AG20443 (cell line): Measurements from ENCODE around the gene CPNE4.
"Not testable (repeated sequence)": the region's sequence is repeated elsewhere in the genome, so short reads cannot be mapped to it uniquely, and the experiment has no call there.

Experiments used
- DNase-seq: peaks from one replicate; pipeline ENCODE4 v3.0.0; 2012; ENCODE audit warnings: low spot score, mixed read lengths

Gene CPNE4

GRCh38 chr3:131957980-131958379, 76.8 kb downstream of the CPNE4 start:
- no peak for DNase-seq

- no peak for DNase-seq
These were observed 77.3 kb downstream of the CPNE4 start for GRCh38 chr3:131957511-131957910.

GRCh38 chr3:131948806-131949205, 86.0 kb downstream of the CPNE4 start:
- DNase-seq = no peak

GRCh38 chr3:131944676-131945075, 90.1 kb downstream of the CPNE4 start:
- no peak for DNase-seq

GRCh38 chr3:131933665-131934064, 101.1 kb downstream of the CPNE4 start:
- no peak for DNase-seq

- no peak for DNase-seq
These were observed 106.2 kb downstream of the CPNE4 start for GRCh38 chr3:131928593-131928992.

- no peak for DNase-seq
These were observed 109.2 kb downstream of the CPNE4 start for GRCh38 chr3:131925571-131925970.

GRCh38 chr3:131922356-131922755, 112.5 kb downstream of the CPNE4 start:
- no peak for DNase-seq

GRCh38 chr3:131917006-131917405, 117.8 kb downstream of the CPNE4 start:
- DNase-seq = no peak

GRCh38 chr3:131914090-131914691, 120.6 kb downstream of the CPNE4 start:
- DNase-seq = no peak

GRCh38 chr3:131912255-131912654, 122.6 kb downstream of the CPNE4 start:
- no peak for DNase-seq

- DNase-seq = no peak
These were observed 127.0 kb downstream of the CPNE4 start for GRCh38 chr3:131907796-131908195.

GRCh38 chr3:131903988-131904415, 130.8 kb downstream of the CPNE4 start:
- DNase-seq = peak; percentile 91

GRCh38 chr3:131901686-131902085, 133.1 kb downstream of the CPNE4 start:
- peak; percentile 16 for DNase-seq

- DNase-seq = no peak
These were observed 133.9 kb downstream of the CPNE4 start for GRCh38 chr3:131900891-131901290.

GRCh38 chr3:131899021-131899420, 135.8 kb downstream of the CPNE4 start:
- no peak for DNase-seq

GRCh38 chr3:131898346-131898745, 136.5 kb downstream of the CPNE4 start:
- no peak for DNase-seq

GRCh38 chr3:131896285-131896684, 138.5 kb downstream of the CPNE4 start:
- DNase-seq = no peak

- DNase-seq = no peak
These were observed 139.0 kb downstream of the CPNE4 start for GRCh38 chr3:131895766-131896165.

- DNase-seq = no peak
These were observed 142.5 kb downstream of the CPNE4 start for GRCh38 chr3:131892331-131892730.

GRCh38 chr3:131885871-131886270, 148.9 kb downstream of the CPNE4 start:
- DNase-seq = not testable (repeated sequence)

GRCh38 chr3:131883711-131884407, 151.0 kb downstream of the CPNE4 start:
- no peak for DNase-seq

GRCh38 chr3:131883086-131883485, 151.7 kb downstream of the CPNE4 start:
- no peak for DNase-seq

GRCh38 chr3:131881777-131882176, 153.0 kb downstream of the CPNE4 start:
- no peak for DNase-seq
